IMR-90 (cell line): ENCODE data around the gene RCBTB2. TPM values are rescaled to one million over a fixed set of nuclear protein-coding genes. Genes with fewer than 3 reads are reported as not detected.

Experiments used
- ATAC-seq: fragments of 200-7000 bp; cut with Tn5 transposase; 2 replicates; pipeline ENCODE4 v1.9.1; 2020; ENCODE audit warnings: low read depth, mild to moderate bottlenecking, moderate library complexity
- BruUV-seq: library from RNA; stranded (reverse); fragments of 400-500 nt; replicated peaks from 2 replicates; lab custom pipeline; 2021; lab: Mats Ljungman, UMichigan
- CTCF ChIA-PET: fragments of 300-600 bp; formaldehyde crosslinking; extraction: SDS; loops from one replicate; lab custom pipeline; 2021; ENCODE audit warnings: antibody characterized with exemption; lab: Yijun Ruan, JAX
- POLR2A ChIA-PET: fragments of 300-600 bp; sonication (Branson Sonifier 250); formaldehyde crosslinking; loops from one replicate; lab custom pipeline; 2022; ENCODE audit warnings: antibody characterized with exemption; ENCODE audit not compliant: unreplicated experiment; lab: Charles Lee
- DNase-seq: peaks from one replicate; pipeline ENCODE4 v3.0.0; 2013
- H2AFZ ChIP-seq: replicated peaks from 2 replicates; pipeline ENCODE3; 2013; ENCODE audit warnings: low read length, mild to moderate bottlenecking; ENCODE audit not compliant: poor library complexity
- H2AK5ac ChIP-seq: 2 replicates; pipeline ENCODE4 v1.6.1; 2013; ENCODE audit warnings: low read depth, low read length, inconsistent platforms
- H2AK9ac ChIP-seq: replicated peaks from 2 replicates; pipeline ENCODE3; 2013; ENCODE audit warnings: mild to moderate bottlenecking, low read depth, low read length, moderate library complexity; ENCODE audit not compliant: poor library complexity
- H2BK120ac ChIP-seq: 2 replicates; pipeline ENCODE4 v1.6.1; 2013; ENCODE audit warnings: low read depth, low read length, inconsistent platforms
- H2BK15ac ChIP-seq: 3 replicates; pipeline ENCODE4 v1.6.1; 2013; ENCODE audit warnings: low read depth, low read length, inconsistent platforms
- H2BK20ac ChIP-seq: 2 replicates; pipeline ENCODE4 v1.6.1; 2013; ENCODE audit warnings: low read depth, mild to moderate bottlenecking, inconsistent platforms, low read length, moderate library complexity
- H2BK5ac ChIP-seq: 2 replicates; pipeline ENCODE4 v1.6.1; 2013; ENCODE audit warnings: mild to moderate bottlenecking, low read depth, low read length, inconsistent platforms; ENCODE audit not compliant: poor library complexity, severe bottlenecking
- H3K14ac ChIP-seq: replicated peaks from 2 replicates; pipeline ENCODE4 v1.6.1; 2013; ENCODE audit warnings: low read depth, low read length, inconsistent platforms
- H3K18ac ChIP-seq: 2 replicates; pipeline ENCODE4 v1.6.1; 2013; ENCODE audit warnings: low read depth, low read length, control low read depth
- H3K23ac ChIP-seq: 2 replicates; pipeline ENCODE4 v1.6.1; 2013; ENCODE audit warnings: low read depth, low read length, inconsistent platforms
- H3K27ac ChIP-seq: 2 replicates; pipeline ENCODE4 v1.5.1; 2013; ENCODE audit warnings: mild to moderate bottlenecking, control low read depth, low read length; ENCODE audit not compliant: insufficient read depth
- H3K27me3 ChIP-seq: 2 replicates; pipeline ENCODE4 v1.6.1; 2013; ENCODE audit warnings: low read length; ENCODE audit not compliant: control insufficient read depth, insufficient read depth
- H3K36me3 ChIP-seq: 2 replicates; pipeline ENCODE4 v1.6.1; 2013; ENCODE audit warnings: low read length, mixed read lengths; ENCODE audit not compliant: control insufficient read depth, insufficient read depth
- H3K4ac ChIP-seq: 2 replicates; pipeline ENCODE4 v1.6.1; 2013; ENCODE audit warnings: low read depth, low read length, inconsistent platforms
- H3K4me1 ChIP-seq: 2 replicates; pipeline ENCODE4 v1.6.1; 2013; ENCODE audit warnings: low read length, mixed read lengths; ENCODE audit not compliant: control insufficient read depth, insufficient read depth
- H3K4me2 ChIP-seq: 2 replicates; pipeline ENCODE4 v1.6.1; 2013; ENCODE audit warnings: low read depth, mild to moderate bottlenecking, control low read depth, low read length, moderate library complexity
- H3K4me3 ChIP-seq: 2 replicates; pipeline ENCODE4 v1.5.1; 2013; ENCODE audit warnings: low read depth, mild to moderate bottlenecking, control low read depth, low read length, moderate library complexity; ENCODE audit not compliant: insufficient read depth
- H3K56ac ChIP-seq: 2 replicates; pipeline ENCODE4 v1.6.1; 2013; ENCODE audit warnings: low read length, inconsistent platforms; ENCODE audit not compliant: insufficient read depth; ENCODE audit errors: extremely low read depth
- H3K79me1 ChIP-seq, 2 experiments: 2 replicates each; pipeline ENCODE4 v1.6.1; 2013; ENCODE audit warnings: low read length in 2 of 2, inconsistent platforms in 1 of 2, low read depth in 1 of 2
- H3K9ac ChIP-seq: 2 replicates; pipeline ENCODE4 v1.6.1; 2013; ENCODE audit warnings: low read depth, low read length, control low read depth
- H3K9me1 ChIP-seq: 2 replicates; pipeline ENCODE4 v1.6.1; 2013; ENCODE audit warnings: low read length, inconsistent platforms; ENCODE audit not compliant: insufficient read depth
- H3K9me3 ChIP-seq: 2 replicates; pipeline ENCODE4 v1.6.1; 2013; ENCODE audit warnings: low read length; ENCODE audit not compliant: control insufficient read depth, insufficient read depth
- H4K20me1 ChIP-seq: 2 replicates; pipeline ENCODE4 v1.6.1; 2013; ENCODE audit warnings: low read length, inconsistent platforms; ENCODE audit not compliant: insufficient read depth
- H4K5ac ChIP-seq: 2 replicates; pipeline ENCODE4 v1.6.1; 2013; ENCODE audit warnings: mild to moderate bottlenecking, low read depth, low read length, control low read depth
- H4K8ac ChIP-seq, 2 experiments: 2 replicates each; pipeline ENCODE4 v1.6.1; 2013; ENCODE audit warnings: low read depth in 2 of 2, low read length in 2 of 2, control low read depth in 1 of 2, inconsistent platforms in 1 of 2
- H4K91ac ChIP-seq: 2 replicates; pipeline ENCODE4 v1.6.1; 2013; ENCODE audit warnings: low read depth, low read length, inconsistent platforms; ENCODE audit not compliant: insufficient read depth
- BHLHE40 ChIP-seq: fragments of 150-350 bp; IDR thresholded peaks from 2 replicates; pipeline ENCODE4 v1.6.1; 2016; ENCODE audit warnings: mild to moderate bottlenecking, low read depth, low read length
- CEBPB ChIP-seq: IDR thresholded peaks from 2 replicates; pipeline ENCODE4 v1.6.1; 2012; ENCODE audit warnings: low read depth, low read length, improper control_type of control experiment
- FOS ChIP-seq: fragments of 150-350 bp; IDR thresholded peaks from 2 replicates; pipeline ENCODE4 v1.6.1; 2016; ENCODE audit warnings: low read depth, low read length
- MAFK ChIP-seq: IDR thresholded peaks from 2 replicates; pipeline ENCODE4 v1.6.1; 2012; ENCODE audit warnings: low read depth, low read length, improper control_type of control experiment
- MXI1 ChIP-seq: IDR thresholded peaks from 2 replicates; pipeline ENCODE4 v1.6.1; 2012; ENCODE audit warnings: low read depth, mild to moderate bottlenecking, low read length, moderate library complexity, borderline replicate concordance
- POLR2A ChIP-seq: IDR thresholded peaks from 2 replicates; pipeline ENCODE4 v1.6.1; 2012; ENCODE audit warnings: mild to moderate bottlenecking, low read depth, low read length
- RAD21 ChIP-seq: IDR thresholded peaks from 2 replicates; pipeline ENCODE4 v1.6.1; 2012; ENCODE audit warnings: low read length, improper control_type of control experiment
- RCOR1 ChIP-seq: IDR thresholded peaks from 2 replicates; pipeline ENCODE4 v1.6.1; 2012; ENCODE audit warnings: mild to moderate bottlenecking, low read length, improper control_type of control experiment; ENCODE audit not compliant: insufficient replicate concordance
- RFX5 ChIP-seq: IDR thresholded peaks from 2 replicates; pipeline ENCODE4 v1.8.0; 2012; ENCODE audit warnings: low read depth, mild to moderate bottlenecking, low read length, moderate library complexity
- SMC3 ChIP-seq: fragments of 150-350 bp; IDR thresholded peaks from 2 replicates; pipeline ENCODE4 v1.6.1; 2016; ENCODE audit warnings: low read depth, mild to moderate bottlenecking, antibody characterized with exemption, low read length, moderate library complexity
- WGBS, 2 experiments: methylation state at CpG; one replicate each; pipeline versions ENCODE4 v1.1.5 to v1.1.7; 2013; ENCODE audit warnings: missing lambda C conversion rate in 2 of 2; ENCODE audit not compliant: insufficient read length in 1 of 2; ENCODE audit errors: extremely low coverage in 2 of 2; 5-methylcytosine and 5-hydroxymethylcytosine counted together
- dilution Hi-C: fragments of 300-500 bp; cut with HindIII; formaldehyde crosslinking; loops from one replicate; pipeline ENCODE4 v1.14.3; 2018; ENCODE audit warnings: low sequenced_read_pairs; ENCODE audit not compliant: unreplicated experiment
- in situ Hi-C: fragments of 300-500 bp; cut with MboI; formaldehyde crosslinking; loops from 3 replicates; pipeline ENCODE4 v1.14.3; 2019; ENCODE audit warnings: low sequenced_read_pairs, inconsistent platforms, mixed read lengths
- intact Hi-C: fragments of 100-400 bp; cut with micrococcal nuclease; formaldehyde crosslinking; loops from 2 replicates; pipeline ENCODE4 v1.10.0; 2022
- polyA plus RNA-seq, 3 experiments: library from polyadenylated mRNA; depleted of rRNA; stranded (reverse); fragments of >200 nt; gene quantifications; 2 replicates each; pipeline ENCODE4 v1.2.3, GENCODE V29; 2012; ENCODE audit warnings: low replicate concordance in 1 of 3
- total RNA-seq: library from RNA; depleted of rRNA; stranded (reverse); fragments of >200 nt; gene quantifications from 2 replicates; pipeline ENCODE4 v1.2.3, GENCODE V29; 2012
- TF ChIP-seq, protein P1 (sequence below): conservative IDR thresholded peaks from 2 replicates; pipeline ENCODE4 v1.5.1; 2012; ENCODE audit warnings: mild to moderate bottlenecking, low read depth, low read length, improper control_type of control experiment
- TF ChIP-seq, protein P2 (sequence below): fragments of 150-350 bp; IDR thresholded peaks from 2 replicates; pipeline ENCODE4 v1.6.1; 2017; ENCODE audit warnings: mild to moderate bottlenecking, antibody characterized with exemption, low read length, low read depth

Gene RCBTB2
- total and polyA plus RNA-seq, 2 of the 4 experiments (the other 2 are of a cell fraction) = 4.0 to 5.2 TPM

- Histone ChIP-seq H2AK5ac (no peak overlapping the region), H2BK5ac (no peak overlapping the region), H3K4me1 (no peaks in the 10 kb centered on the region), H2BK20ac (no peak overlapping the region), H3K9me3 (no peaks in the 10 kb centered on the region), H4K5ac (no peak overlapping the region), H4K8ac (no peak overlapping the region), H3K4me2 (no peak overlapping the region), H3K4ac (no peak overlapping the region), H3K14ac (no peak overlapping the region), H2AFZ (no peak overlapping the region), H3K23ac (no peak overlapping the region), H3K79me1 (no peaks in the 10 kb centered on the region), H3K9ac (no peak overlapping the region), H3K27ac (no peak overlapping the region), H3K36me3 (no peaks in the 10 kb centered on the region), H2BK120ac (no peak overlapping the region), H3K56ac (no peak overlapping the region), H3K9me1 (peaks cover 3% of the 10 kb centered on the region; the same call in 1 of the 2 replicates), H3K27me3 (no peaks in the 10 kb centered on the region), H3K18ac (no peak overlapping the region), H4K20me1 (no peaks in the 10 kb centered on the region), H2BK15ac (no peak overlapping the region), H4K91ac (no peak overlapping the region), H2AK9ac (no peak overlapping the region), H3K4me3 (no peak overlapping the region)
- CTCF ChIA-PET = no interaction called here
- no TSS peak for BruUV-seq
- dilution Hi-C loops (no loop called here), intact Hi-C loops (no loop called here), in situ Hi-C loops (no loop called here)
- WGBS, 2 experiments = 100% methylated on average over 1 of the region's 4 CpGs; no CpG with 5 or more reads in 1 of the 2 experiments
- DNase-seq (no peak), ATAC-seq (no peak)
- POLR2A ChIA-PET = no interaction called here
- TF ChIP-seq RCOR1 (no peak), POLR2A (no peak), MAFK (no peak), SMC3 (no peak), BHLHE40 (no peak), FOS (no peak), RFX5 (no peak), MXI1 (no peak), RAD21 (no peak), CEBPB (no peak)
- TF ChIP-seq, protein P1, sequence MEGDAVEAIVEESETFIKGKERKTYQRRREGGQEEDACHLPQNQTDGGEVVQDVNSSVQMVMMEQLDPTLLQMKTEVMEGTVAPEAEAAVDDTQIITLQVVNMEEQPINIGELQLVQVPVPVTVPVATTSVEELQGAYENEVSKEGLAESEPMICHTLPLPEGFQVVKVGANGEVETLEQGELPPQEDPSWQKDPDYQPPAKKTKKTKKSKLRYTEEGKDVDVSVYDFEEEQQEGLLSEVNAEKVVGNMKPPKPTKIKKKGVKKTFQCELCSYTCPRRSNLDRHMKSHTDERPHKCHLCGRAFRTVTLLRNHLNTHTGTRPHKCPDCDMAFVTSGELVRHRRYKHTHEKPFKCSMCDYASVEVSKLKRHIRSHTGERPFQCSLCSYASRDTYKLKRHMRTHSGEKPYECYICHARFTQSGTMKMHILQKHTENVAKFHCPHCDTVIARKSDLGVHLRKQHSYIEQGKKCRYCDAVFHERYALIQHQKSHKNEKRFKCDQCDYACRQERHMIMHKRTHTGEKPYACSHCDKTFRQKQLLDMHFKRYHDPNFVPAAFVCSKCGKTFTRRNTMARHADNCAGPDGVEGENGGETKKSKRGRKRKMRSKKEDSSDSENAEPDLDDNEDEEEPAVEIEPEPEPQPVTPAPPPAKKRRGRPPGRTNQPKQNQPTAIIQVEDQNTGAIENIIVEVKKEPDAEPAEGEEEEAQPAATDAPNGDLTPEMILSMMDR = no peak
- TF ChIP-seq, protein P2, sequence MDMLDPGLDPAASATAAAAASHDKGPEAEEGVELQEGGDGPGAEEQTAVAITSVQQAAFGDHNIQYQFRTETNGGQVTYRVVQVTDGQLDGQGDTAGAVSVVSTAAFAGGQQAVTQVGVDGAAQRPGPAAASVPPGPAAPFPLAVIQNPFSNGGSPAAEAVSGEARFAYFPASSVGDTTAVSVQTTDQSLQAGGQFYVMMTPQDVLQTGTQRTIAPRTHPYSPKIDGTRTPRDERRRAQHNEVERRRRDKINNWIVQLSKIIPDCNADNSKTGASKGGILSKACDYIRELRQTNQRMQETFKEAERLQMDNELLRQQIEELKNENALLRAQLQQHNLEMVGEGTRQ = no peak
Measured at GRCh38 chr13:48514793-48515192, 18.1 kb downstream of the RCBTB2 start.
